ENCODE measurements around the gene AP4E1.
"Not testable (repeated sequence)": the region's sequence is repeated elsewhere in the genome, so short reads cannot be mapped to it uniquely, and the experiment has no call there.

AP4E1 gene

GRCh38 chr15:50943638-50944037 is 35.2 kb downstream of the AP4E1 start:
- no peaks in the 10 kb centered on the region for H3K27me3 Mint-ChIP-seq (ENCODE audit: low read depth)
- no peak for DNase-seq (ENCODE audit: low spot score)
- no peaks in the 10 kb centered on the region for H3K4me1 Mint-ChIP-seq (ENCODE audit: low read depth)
- peaks cover 28% of the 10 kb centered on the region for H3K36me3 Mint-ChIP-seq (ENCODE audit: low read depth)
- no peak overlapping the region for H3K27ac Mint-ChIP-seq
- no peaks in the 10 kb centered on the region for H3K9me3 Mint-ChIP-seq
- no peak overlapping the region for H3K4me3 Mint-ChIP-seq

- no peak for DNase-seq (ENCODE audit: low spot score)
- H3K27ac Mint-ChIP-seq, result no peak overlapping the region
These were observed 36.2 kb downstream of the AP4E1 start for GRCh38 chr15:50944672-50945071.

GRCh38 chr15:50945725-50946124 is 37.2 kb downstream of the AP4E1 start:
- H3K27me3 Mint-ChIP-seq (ENCODE audit: low read depth), result no peaks in the 10 kb centered on the region
- no peaks in the 10 kb centered on the region for H3K9me3 Mint-ChIP-seq
- no peak for DNase-seq (ENCODE audit: low spot score)
- no peak overlapping the region for H3K27ac Mint-ChIP-seq
- H3K4me1 Mint-ChIP-seq (ENCODE audit: low read depth), result no peaks in the 10 kb centered on the region
- no peak overlapping the region for H3K4me3 Mint-ChIP-seq
- peaks cover 41% of the 10 kb centered on the region for H3K36me3 Mint-ChIP-seq (ENCODE audit: low read depth)

More at GRCh38 chr15:50944672-50945071, 36.2 kb downstream of the AP4E1 start:
- Mint-ChIP-seq H3K36me3 (ENCODE audit: low read depth) (peaks cover 34% of the 10 kb centered on the region), H3K27me3 (ENCODE audit: low read depth) (no peaks in the 10 kb centered on the region), H3K4me1 (ENCODE audit: low read depth) (no peaks in the 10 kb centered on the region), H3K9me3 (no peaks in the 10 kb centered on the region), H3K4me3 (no peak overlapping the region)

GRCh38 chr15:50950745-50951144 is 42.3 kb downstream of the AP4E1 start:
- Mint-ChIP-seq H3K36me3 (ENCODE audit: low read depth) (peaks cover 57% of the 10 kb centered on the region), H3K9me3 (peaks cover 26% of the 10 kb centered on the region)
- DNase-seq (ENCODE audit: low spot score); H3K4me1 Mint-ChIP-seq (ENCODE audit: low read depth); H3K4me3 Mint-ChIP-seq; H3K27ac Mint-ChIP-seq; H3K27me3 Mint-ChIP-seq (ENCODE audit: low read depth): not testable (repeated sequence)

DNA sequence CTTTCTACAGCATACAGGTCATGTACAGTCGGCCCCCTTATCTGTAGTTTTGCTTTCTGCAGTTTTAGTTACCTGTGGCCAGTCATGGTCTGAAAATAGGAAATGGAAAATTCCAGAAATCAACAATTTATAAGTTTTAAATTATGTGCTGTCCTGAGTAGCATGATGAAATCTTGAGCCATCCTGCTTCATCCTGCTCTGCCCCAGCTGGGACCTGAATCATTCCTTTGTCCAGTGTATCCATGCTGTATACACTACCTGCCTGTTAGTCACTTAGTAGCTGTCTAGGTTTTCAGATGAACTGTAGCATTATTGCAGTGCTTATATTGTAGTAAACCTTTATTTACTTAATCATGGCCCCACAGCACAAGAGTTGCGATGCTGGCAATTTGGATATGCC is 44.8 kb downstream of the AP4E1 start:
- peaks cover 31% of the 10 kb centered on the region for H3K9me3 Mint-ChIP-seq
- H3K27ac Mint-ChIP-seq, result no peak overlapping the region
- no peak for DNase-seq (ENCODE audit: low spot score)
- H3K4me3 Mint-ChIP-seq, result no peak overlapping the region
- peaks cover 72% of the 10 kb centered on the region for H3K36me3 Mint-ChIP-seq (ENCODE audit: low read depth)
- H3K27me3 Mint-ChIP-seq (ENCODE audit: low read depth), result no peaks in the 10 kb centered on the region
- peaks cover 4% of the 10 kb centered on the region for H3K4me1 Mint-ChIP-seq (ENCODE audit: low read depth)

DNA sequence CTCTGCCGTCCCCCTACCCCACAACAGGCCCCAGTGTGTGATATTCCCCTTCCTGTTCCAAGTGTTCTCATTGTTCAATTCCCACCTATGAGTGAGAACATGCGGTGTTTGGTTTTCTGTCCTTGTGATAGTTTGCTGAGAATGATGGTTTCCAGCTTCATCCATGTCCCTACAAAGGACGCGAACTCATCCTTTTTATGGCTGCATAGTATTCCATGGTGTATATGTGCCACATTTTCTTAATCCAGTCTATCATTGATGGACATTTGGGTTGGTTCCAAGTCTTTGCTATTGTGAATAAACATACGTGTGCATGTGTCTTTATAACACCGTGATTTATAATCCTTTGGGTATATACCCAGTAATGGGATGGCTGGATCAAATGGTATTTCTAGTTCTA is 46.4 kb downstream of the AP4E1 start:
- Mint-ChIP-seq H3K36me3 (ENCODE audit: low read depth) (peaks cover 80% of the 10 kb centered on the region), H3K9me3 (peaks cover 45% of the 10 kb centered on the region)
- not testable (repeated sequence) for H3K27me3 Mint-ChIP-seq (ENCODE audit: low read depth); H3K4me1 Mint-ChIP-seq (ENCODE audit: low read depth); DNase-seq (ENCODE audit: low spot score); H3K27ac Mint-ChIP-seq; H3K4me3 Mint-ChIP-seq

GRCh38 chr15:50959717-50960116 is 51.2 kb downstream of the AP4E1 start:
- H3K27me3 Mint-ChIP-seq (ENCODE audit: low read depth), result no peaks in the 10 kb centered on the region
- no peak overlapping the region for H3K4me3 Mint-ChIP-seq
- no peak overlapping the region for H3K27ac Mint-ChIP-seq
- peaks cover 75% of the 10 kb centered on the region for H3K9me3 Mint-ChIP-seq
- no peak for DNase-seq (ENCODE audit: low spot score)
- H3K36me3 Mint-ChIP-seq (ENCODE audit: low read depth), result peaks cover 92% of the 10 kb centered on the region
- peaks cover 2% of the 10 kb centered on the region for H3K4me1 Mint-ChIP-seq (ENCODE audit: low read depth)

DNA sequence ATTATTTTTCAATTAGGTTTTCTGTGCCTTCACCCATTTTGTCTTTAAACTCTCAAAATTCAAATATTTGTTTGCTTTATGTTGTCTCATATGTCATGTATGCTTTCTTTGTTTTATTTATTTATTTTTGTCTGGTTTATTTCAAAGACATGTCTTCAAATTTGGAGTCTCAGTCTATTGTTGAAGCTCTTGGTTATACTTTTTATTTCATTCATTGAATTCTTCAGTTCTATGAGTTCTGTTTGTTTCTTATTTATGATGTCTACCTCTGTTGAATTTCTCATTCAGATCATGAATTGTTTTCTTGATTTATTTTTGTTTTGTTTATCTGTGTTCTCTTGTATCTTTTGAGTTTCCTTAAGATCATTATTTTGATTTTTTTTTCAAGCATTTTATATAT is 55.6 kb downstream of the AP4E1 start:
- no peak for DNase-seq (ENCODE audit: low spot score)
- Mint-ChIP-seq H3K27me3 (ENCODE audit: low read depth) (no peaks in the 10 kb centered on the region), H3K27ac (no peak overlapping the region), H3K4me3 (no peak overlapping the region), H3K9me3 (peaks cover 69% of the 10 kb centered on the region), H3K4me1 (ENCODE audit: low read depth) (no peaks in the 10 kb centered on the region), H3K36me3 (ENCODE audit: low read depth) (peaks cover 82% of the 10 kb centered on the region)

- Mint-ChIP-seq H3K36me3 (ENCODE audit: low read depth) (peaks cover 77% of the 10 kb centered on the region), H3K4me1 (ENCODE audit: low read depth) (peaks cover 2% of the 10 kb centered on the region), H3K9me3 (peaks cover 58% of the 10 kb centered on the region), H3K4me3 (no peak overlapping the region), H3K27ac (no peak overlapping the region), H3K27me3 (ENCODE audit: low read depth) (no peaks in the 10 kb centered on the region)
- DNase-seq (ENCODE audit: low spot score), result no peak
These were observed 59.9 kb downstream of the AP4E1 start for GRCh38 chr15:50968353-50968752.

DNA sequence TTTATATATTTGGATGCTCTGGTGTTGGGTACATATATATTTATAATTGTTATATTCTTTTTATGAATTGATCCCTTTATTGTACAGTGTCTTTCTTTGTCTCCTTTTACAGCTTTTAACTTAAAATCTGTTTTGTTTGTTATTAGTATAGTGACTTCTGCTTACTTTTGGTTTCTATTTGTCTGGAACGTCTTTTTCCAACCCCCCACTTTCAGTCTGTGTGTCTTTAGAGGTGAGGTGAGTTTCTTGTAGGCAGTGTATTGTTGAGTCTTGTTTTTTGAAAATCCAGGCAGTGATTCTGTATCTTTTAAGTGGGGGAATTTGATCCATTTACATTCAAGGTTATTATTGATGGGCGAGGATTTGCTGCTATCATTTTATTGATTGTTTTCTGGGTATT is 62.0 kb downstream of the AP4E1 start:
- Mint-ChIP-seq H3K27ac (no peak overlapping the region), H3K4me3 (no peak overlapping the region), H3K4me1 (ENCODE audit: low read depth) (peaks cover 2% of the 10 kb centered on the region), H3K9me3 (peaks cover 48% of the 10 kb centered on the region), H3K27me3 (ENCODE audit: low read depth) (no peaks in the 10 kb centered on the region), H3K36me3 (ENCODE audit: low read depth) (peaks cover 72% of the 10 kb centered on the region)
- DNase-seq (ENCODE audit: low spot score), result no peak

DNA sequence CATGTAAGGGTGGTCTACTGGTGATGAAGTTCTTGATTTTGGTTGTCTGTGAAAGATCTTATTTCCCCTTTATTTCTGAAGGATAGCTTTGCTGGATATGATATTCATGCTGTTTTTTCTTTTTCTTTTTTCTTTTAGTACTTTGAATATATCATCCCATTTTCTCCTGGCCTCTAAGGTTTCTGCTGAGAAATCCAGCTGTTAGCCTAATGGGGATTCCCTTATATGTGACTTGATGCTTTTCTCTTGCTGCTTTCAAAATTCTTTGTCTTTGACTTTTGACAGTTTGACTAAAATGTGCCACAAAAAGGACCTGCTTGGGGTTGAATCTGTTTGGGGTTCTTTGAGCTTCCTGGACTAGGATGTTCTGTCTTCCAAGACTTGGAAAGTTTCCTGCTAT is 62.6 kb downstream of the AP4E1 start:
- DNase-seq (ENCODE audit: low spot score), result no peak
- Mint-ChIP-seq H3K4me3 (no peak overlapping the region), H3K36me3 (ENCODE audit: low read depth) (peaks cover 73% of the 10 kb centered on the region), H3K4me1 (ENCODE audit: low read depth) (peaks cover 2% of the 10 kb centered on the region), H3K27me3 (ENCODE audit: low read depth) (no peaks in the 10 kb centered on the region), H3K9me3 (peaks cover 47% of the 10 kb centered on the region), H3K27ac (no peak overlapping the region)

DNA sequence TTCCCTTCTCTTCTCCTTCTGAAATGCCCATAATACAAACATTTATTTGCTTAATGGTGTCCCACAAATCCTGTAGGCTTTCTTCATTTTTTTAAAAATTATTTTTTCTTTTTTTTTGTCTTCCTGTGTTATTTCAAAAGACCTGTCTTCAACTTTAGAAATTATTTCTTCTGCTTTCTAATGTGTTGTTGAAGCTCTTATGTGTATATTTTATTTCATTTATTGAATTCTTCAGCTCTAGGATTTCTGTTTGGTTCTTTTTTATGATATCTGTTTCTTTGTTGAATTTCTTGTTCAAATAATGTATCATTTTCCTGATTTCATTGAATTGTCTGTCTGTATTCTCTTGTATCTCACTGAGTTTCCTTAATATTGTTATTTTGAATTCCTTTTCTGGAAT is 63.1 kb downstream of the AP4E1 start:
- H3K4me3 Mint-ChIP-seq, result no peak overlapping the region
- no peak overlapping the region for H3K27ac Mint-ChIP-seq
- peaks cover 47% of the 10 kb centered on the region for H3K9me3 Mint-ChIP-seq
- DNase-seq (ENCODE audit: low spot score), result no peak
- peaks cover 70% of the 10 kb centered on the region for H3K36me3 Mint-ChIP-seq (ENCODE audit: low read depth)
- peaks cover 2% of the 10 kb centered on the region for H3K4me1 Mint-ChIP-seq (ENCODE audit: low read depth)
- H3K27me3 Mint-ChIP-seq (ENCODE audit: low read depth), result no peaks in the 10 kb centered on the region

DNA sequence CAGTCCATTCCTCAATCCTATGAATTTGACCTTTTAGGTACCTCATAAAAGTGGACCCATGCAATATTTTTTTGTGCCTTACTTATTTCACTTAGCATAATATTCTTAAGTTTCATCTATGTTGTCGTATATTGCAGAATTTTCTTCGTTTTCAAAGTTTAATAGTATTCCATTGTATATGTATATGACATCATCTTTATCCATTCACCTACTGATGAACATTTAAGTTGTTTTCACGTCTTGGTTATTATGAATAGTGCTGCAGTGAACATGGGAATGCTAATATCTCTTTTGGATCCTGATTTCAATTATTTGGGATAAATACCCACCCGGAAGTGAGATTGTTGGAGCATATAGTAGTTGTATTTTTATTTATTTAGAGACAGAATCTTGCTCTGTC is 65.1 kb downstream of the AP4E1 start:
- no peak for DNase-seq (ENCODE audit: low spot score)
- Mint-ChIP-seq H3K4me1 (ENCODE audit: low read depth) (peaks cover 4% of the 10 kb centered on the region), H3K4me3 (no peak overlapping the region), H3K27ac (no peak overlapping the region), H3K9me3 (peaks cover 47% of the 10 kb centered on the region), H3K36me3 (ENCODE audit: low read depth) (peaks cover 64% of the 10 kb centered on the region), H3K27me3 (ENCODE audit: low read depth) (no peaks in the 10 kb centered on the region)

DNA sequence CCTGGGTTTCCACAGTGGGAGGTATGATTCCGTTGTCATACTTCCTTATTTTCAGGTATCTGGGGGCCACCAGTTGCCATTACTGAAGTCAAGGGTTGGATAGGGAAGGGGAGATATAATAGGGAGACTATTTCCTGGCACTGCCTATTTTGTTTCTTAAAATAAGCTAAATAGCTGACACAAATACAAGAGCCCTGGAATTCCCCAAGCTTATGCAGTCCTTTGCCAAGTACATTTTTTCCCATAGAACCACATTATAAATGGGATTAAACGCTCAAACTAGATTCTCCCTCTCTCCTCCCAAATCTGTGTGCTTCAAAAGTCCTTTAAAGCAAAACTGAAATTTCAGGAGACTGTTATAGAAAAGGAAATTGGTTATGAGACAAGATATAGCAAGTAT is 68.7 kb downstream of the AP4E1 start:
- Mint-ChIP-seq H3K9me3 (peaks cover 19% of the 10 kb centered on the region), H3K4me3 (no peak overlapping the region), H3K27me3 (ENCODE audit: low read depth) (no peaks in the 10 kb centered on the region), H3K36me3 (ENCODE audit: low read depth) (peaks cover 53% of the 10 kb centered on the region), H3K4me1 (ENCODE audit: low read depth) (peaks cover 5% of the 10 kb centered on the region), H3K27ac (no peak overlapping the region)
- DNase-seq (ENCODE audit: low spot score), result no peak

- no peaks in the 10 kb centered on the region for H3K27me3 Mint-ChIP-seq (ENCODE audit: low read depth)
- no peak for DNase-seq (ENCODE audit: low spot score)
- peaks cover 5% of the 10 kb centered on the region for H3K4me1 Mint-ChIP-seq (ENCODE audit: low read depth)
- no peak overlapping the region for H3K27ac Mint-ChIP-seq
- peaks cover 16% of the 10 kb centered on the region for H3K9me3 Mint-ChIP-seq
- peaks cover 48% of the 10 kb centered on the region for H3K36me3 Mint-ChIP-seq (ENCODE audit: low read depth)
- no peak overlapping the region for H3K4me3 Mint-ChIP-seq
These were observed 70.1 kb downstream of the AP4E1 start for GRCh38 chr15:50978580-50978979.

Measured in T-helper 2 cell treated with Interferon-gamma antibody and Interleukin-4, amounts not matched to agents 5 μg/mL and 100 μg/mL, for 36 hours (primary cell).